HG02973 (cell line): ENCODE measurements around the gene SH3PXD2A.
A peak's percentile ranks its signal among the peaks of the same experiment; 100 is the strongest.

ENCODE experiments used
- ATAC-seq: cut with Tn5 transposase; IDR thresholded peaks from one replicate; pipeline ENCODE4 v1.9.1; 2021; ENCODE audit warnings: moderate library complexity; ENCODE audit not compliant: unreplicated experiment

The SH3PXD2A gene

GRCh38 chr10:103692436-103692951, 162.9 kb downstream of the SH3PXD2A start:
- ATAC-seq, result peak; percentile 45

DNA sequence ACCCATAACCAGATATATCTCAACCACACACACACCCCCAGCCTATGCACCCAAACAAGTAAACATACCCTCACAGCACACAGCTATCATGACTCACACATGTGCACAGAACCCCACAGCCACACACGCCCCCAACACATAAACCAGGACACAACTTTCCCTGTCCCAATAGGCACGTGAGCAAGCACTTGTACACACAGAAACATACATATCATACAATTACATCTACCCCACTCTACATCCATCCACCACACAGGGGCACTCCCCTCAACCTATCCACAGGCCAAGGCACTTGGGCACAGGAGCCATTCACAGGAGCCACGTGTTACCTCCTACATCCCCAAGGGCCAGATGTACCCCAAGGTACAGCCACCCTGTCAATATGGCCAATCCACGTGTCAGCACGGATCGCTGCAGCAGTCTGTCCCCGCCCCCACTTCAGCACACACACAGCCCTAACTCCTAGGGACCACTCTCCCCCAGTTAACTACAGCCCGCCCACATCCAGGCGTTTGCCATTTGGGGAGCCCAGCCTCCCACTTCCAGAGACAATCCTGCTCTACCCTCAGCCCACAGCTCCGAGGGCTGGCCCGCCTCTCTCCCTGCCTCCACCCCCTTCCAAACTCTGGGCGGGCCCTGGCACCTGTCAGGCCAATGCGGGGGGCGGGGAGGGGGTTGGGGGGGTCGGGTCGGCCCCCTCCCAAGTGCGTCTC, 163.5 kb downstream of the SH3PXD2A start:
- ATAC-seq, result peak; percentile 30

DNA sequence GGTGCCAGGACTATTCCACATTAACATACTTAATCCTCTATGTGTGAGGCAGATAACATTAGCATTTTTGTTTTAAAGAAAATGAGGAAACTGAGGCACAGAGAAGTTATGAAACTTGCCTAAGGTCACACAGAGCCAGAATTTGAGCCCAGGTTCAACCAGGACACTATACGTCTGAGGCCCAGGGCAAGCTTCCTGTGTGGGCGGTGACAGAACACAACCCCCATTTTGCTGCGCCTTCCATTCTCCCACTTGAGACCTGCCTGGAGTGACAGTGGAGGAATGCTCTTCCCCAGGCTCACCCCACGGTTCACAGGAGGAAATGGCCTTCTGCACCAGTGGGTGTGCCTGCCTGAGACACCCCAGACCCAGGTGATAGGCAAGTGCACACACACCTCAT, 164.1 kb downstream of the SH3PXD2A start:
- ATAC-seq, result no peak

GRCh38 chr10:103690281-103690680, 165.1 kb downstream of the SH3PXD2A start:
- no peak for ATAC-seq

GRCh38 chr10:103688491-103688890, 166.9 kb downstream of the SH3PXD2A start:
- no peak for ATAC-seq

DNA sequence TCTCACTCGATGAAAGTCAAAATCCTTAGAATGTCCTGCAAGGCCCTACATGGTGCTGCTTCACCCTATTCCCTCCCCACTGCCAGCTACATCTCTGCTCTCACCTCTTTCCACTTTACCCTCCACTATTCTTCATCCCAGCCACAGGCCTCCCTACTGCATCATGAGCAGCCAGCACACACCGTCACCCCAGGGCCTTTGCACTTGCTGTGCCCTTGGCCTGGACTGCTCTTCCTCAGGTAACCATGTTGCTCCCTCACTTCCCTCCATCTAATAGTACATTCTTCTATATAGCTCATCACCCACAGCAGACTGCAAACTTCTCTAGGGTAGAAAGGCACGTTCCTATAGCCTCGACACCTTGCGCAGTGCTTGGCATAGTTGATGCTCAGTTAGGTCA, 167.7 kb downstream of the SH3PXD2A start:
- ATAC-seq, result no peak

- ATAC-seq, result no peak
These were observed 168.2 kb downstream of the SH3PXD2A start for GRCh38 chr10:103687172-103687571.

GRCh38 chr10:103685880-103686669, 169.3 kb downstream of the SH3PXD2A start:
- peak; percentile 57 for ATAC-seq

GRCh38 chr10:103683851-103684250, 171.5 kb downstream of the SH3PXD2A start:
- no peak for ATAC-seq

DNA sequence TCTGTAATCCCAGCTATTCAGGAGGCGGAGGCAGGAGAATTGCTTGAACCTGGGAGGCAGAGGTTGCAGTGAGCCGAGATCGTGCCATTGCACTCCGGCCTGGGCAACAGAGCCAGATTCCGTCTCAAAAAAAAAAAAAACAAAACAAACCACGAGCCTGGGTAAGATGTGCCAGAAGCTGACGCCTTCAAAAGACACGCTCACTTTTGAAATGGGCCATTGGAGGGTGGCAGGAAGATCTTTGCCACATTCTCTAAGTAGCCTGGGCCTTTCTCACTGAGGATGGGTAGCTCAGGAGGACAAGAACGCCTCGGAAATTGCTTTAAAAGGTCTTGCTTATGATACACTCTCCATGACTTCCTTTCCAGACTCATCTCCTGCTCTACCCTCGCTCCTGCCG, 172.7 kb downstream of the SH3PXD2A start:
- ATAC-seq, result no peak

- ATAC-seq, result no peak
These were observed 173.6 kb downstream of the SH3PXD2A start for GRCh38 chr10:103681617-103682399.

DNA sequence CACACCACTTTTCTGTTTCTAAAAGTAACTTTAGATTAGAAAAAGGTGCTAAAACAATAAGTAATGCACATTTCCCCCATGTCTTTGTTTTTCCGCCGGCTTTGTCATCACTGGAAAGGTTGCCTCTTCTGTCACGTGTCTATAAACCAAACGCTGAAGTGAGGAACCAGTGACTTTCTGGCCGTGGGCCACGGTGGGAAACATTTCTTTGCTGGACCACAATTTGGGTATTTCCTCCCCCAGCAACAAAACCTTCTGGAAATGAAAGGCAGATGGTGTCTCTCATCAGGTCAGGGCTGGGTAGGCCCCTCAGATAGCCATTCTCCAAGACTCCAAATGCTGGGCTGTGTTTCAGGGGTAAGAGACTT, 174.5 kb downstream of the SH3PXD2A start:
- no peak for ATAC-seq

DNA sequence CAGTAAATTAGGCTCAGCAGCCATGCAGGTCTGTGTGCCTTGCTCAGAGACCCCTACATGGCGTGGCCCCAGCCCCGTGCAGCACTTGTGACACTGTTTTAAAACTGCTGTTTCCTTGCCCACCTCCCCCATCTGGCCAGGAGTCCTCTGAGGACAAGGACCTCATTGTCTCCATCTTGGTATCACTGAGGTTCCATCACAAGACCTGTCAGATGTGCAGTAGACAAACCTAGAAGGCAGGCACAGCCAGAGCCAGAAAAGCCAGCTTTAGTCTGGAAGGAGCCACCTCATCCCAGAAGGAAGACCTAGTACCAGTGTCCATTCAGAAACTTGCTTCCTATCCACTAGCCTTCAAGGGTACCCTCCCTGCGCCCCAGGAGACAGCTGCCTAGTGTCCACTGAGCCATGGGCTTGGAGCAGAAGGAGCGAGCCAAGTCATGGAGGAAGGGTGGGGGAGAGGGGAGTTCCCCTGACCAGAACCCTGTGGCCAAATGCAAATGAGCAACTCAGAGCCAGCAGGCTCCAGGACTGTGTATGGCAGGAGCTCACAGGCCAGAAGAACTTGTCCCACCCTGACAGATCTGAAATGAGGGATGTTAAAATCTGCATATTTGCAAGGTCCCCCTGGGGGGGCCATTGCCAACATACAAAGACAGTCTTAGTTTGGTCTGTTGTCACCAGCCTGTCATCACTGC, 176.1 kb downstream of the SH3PXD2A start:
- peak; percentile 54 for ATAC-seq

- peak; percentile 75 for ATAC-seq
These were observed 177.2 kb downstream of the SH3PXD2A start for GRCh38 chr10:103678178-103678526.

GRCh38 chr10:103677486-103678177, 177.7 kb downstream of the SH3PXD2A start:
- ATAC-seq, result no peak

DNA sequence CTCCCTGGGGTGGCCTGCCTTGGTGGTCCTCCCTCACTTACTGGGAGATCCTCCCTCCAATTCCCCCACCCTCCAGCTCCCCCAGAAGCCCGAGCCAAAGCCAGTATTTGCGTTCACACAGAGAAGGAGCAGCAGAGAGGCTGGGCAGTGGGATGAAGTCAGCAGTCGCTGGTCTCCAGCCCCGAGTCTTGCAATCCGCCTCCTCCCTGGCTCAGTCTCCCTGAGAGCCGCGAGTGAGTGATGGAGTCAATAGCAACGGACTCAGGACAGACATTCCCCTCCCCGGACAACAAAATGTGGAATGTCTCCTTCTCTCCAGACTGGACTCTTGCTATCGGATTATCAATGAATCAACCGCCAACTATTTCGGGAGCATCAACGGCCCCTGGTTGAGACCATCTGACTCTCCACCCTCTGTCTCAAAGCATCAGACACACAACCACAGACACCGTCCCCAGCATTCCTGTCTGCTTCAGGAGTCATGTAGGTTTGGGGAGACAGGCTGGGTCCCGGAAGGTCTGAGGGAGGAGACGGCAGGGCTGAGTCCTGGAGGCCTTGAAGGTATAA, 178.4 kb downstream of the SH3PXD2A start:
- no peak for ATAC-seq

GRCh38 chr10:103676058-103676785, 179.2 kb downstream of the SH3PXD2A start:
- ATAC-seq, result no peak

DNA sequence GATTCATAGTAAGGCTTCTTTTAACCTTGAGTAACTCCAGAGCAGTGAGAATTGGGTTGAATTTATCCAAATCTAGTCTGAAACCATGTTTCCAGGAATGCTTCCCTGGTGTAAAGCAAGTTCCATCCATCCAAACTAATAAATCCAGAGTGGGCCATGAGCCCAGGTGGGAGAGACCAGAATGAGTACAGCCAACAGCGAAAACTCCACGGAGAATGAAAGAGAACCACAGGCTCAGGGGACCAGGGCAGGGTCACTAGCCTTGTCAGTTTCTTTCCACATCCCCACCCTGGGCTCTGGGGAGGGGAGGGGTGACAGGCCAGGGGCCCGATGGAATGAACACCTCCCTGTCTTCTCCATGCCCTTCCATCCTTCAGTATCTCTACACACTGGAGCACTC, 181.8 kb downstream of the SH3PXD2A start:
- no peak for ATAC-seq

DNA sequence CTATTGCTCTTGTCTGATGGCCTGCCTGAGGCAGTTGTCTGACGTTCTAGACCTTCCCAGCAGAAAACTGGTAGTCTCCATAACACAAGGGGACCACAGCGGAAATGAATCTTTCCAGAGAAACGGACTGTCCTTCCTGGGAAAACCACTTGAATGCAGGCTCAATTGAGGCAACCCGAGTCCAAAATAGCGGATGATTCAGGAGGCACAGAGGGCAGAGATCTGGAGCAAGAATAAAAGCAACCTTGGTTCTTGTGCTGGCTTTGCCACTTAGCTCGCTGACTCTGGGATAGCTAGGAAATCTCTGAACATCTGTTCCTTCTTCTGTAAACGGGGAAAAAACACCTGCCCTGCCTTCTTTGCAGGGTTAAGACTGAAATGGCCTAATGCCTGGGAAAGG, 183.0 kb downstream of the SH3PXD2A start:
- no peak for ATAC-seq
